Natural killer cell treated with Interleukin-12 subunit alpha and Interleukin-12 subunit beta and Interleukin-15 and Interleukin-18, amount 100 ng/mL, for 72 hours (primary cell): ENCODE results near the gene RAB10. TPM values are rescaled to one million over a fixed set of nuclear protein-coding genes. Genes with fewer than 3 reads are reported as not detected.
"Not testable (repeated sequence)": the region's sequence is repeated elsewhere in the genome, so short reads cannot be mapped to it uniquely, and the experiment has no call there.

ENCODE experiments used
- ATAC-seq, 2 donors: fragments of 150-1000 bp; cut with Tn5 transposase in 1 of 2; sonication (Bioruptor Pico), chemical (Tn5 transposase) in 1 of 2; 2 replicates each; pipeline ENCODE4 v1.10.0; 2021
- DNase-seq: peaks from one replicate; pipeline ENCODE4 v3.0.0; 2022; ENCODE audit warnings: low spot score
- H3K27ac Mint-ChIP-seq, 2 donors: 1 replicate in 1 of 2; 2 replicates in 1 of 2; pipeline ENCODE4 v1.8.0; 2022; ENCODE audit warnings: mixed read lengths in 2 of 2, mild to moderate bottlenecking in 1 of 2, moderate library complexity in 1 of 2
- H3K27me3 Mint-ChIP-seq, 2 donors: 1 replicate in 1 of 2; 2 replicates in 1 of 2; pipeline ENCODE4 v1.8.0; 2022; ENCODE audit warnings: mixed read lengths in 2 of 2
- H3K36me3 Mint-ChIP-seq: one replicate; pipeline ENCODE4 v1.8.0; 2022; ENCODE audit warnings: mixed read lengths
- H3K4me1 Mint-ChIP-seq, 2 donors: 1 replicate in 1 of 2; 2 replicates in 1 of 2; pipeline ENCODE4 v1.8.0; 2022; ENCODE audit warnings: low read depth in 2 of 2, mixed read lengths in 2 of 2, mild to moderate bottlenecking in 1 of 2
- H3K4me3 Mint-ChIP-seq: one replicate; pipeline ENCODE4 v1.8.0; 2022; ENCODE audit warnings: mixed read lengths
- H3K9me3 Mint-ChIP-seq: 2 replicates; pipeline ENCODE4 v1.8.0; 2022; ENCODE audit warnings: mixed read lengths
- total RNA-seq, 2 donors: library from RNA; stranded (reverse); gene quantifications; one replicate each; pipeline ENCODE4 v1.2.3, GENCODE V29; 2022

RAB10 gene
- total RNA-seq, 2 donors from 2014 or later = 92.2 to 126 TPM

GRCh38 chr2:26025509-26025908 is 8.4 kb upstream of the RAB10 start:
- H3K27me3 Mint-ChIP-seq = no peaks in the 10 kb centered on the region

GRCh38 chr2:26028083-26028482 is 5.8 kb upstream of the RAB10 start:
- not testable (repeated sequence) for ATAC-seq, H3K36me3 Mint-ChIP-seq, H3K4me3 Mint-ChIP-seq

More at GRCh38 chr2:26025509-26025908, 8.4 kb upstream of the RAB10 start:
- H3K4me3 Mint-ChIP-seq = no peak overlapping the region
- no peaks in the 10 kb centered on the region for H3K36me3 Mint-ChIP-seq
- no peak overlapping the region for H3K27ac Mint-ChIP-seq
- H3K9me3 Mint-ChIP-seq = no peaks in the 10 kb centered on the region
- no peak for ATAC-seq
- H3K4me1 Mint-ChIP-seq = peaks cover 0 to 3% of the 10 kb centered on the region in 2 donors
- DNase-seq = no peak

GRCh38 chr2:26032586-26033269 is 1.2 kb upstream of the RAB10 start:
- Mint-ChIP-seq H3K4me3 (peak overlapping the region; percentile 98), H3K27ac (peak overlapping the region; percentile 82 to 94), H3K36me3 (peaks cover 15% of the 10 kb centered on the region), H3K4me1 (peaks cover 24 to 27% of the 10 kb centered on the region in 2 donors)
- not testable (repeated sequence) for H3K9me3 Mint-ChIP-seq, ATAC-seq, DNase-seq, H3K27me3 Mint-ChIP-seq

More at GRCh38 chr2:26028083-26028482, 5.8 kb upstream of the RAB10 start:
- DNase-seq, H3K27ac Mint-ChIP-seq, H3K9me3 Mint-ChIP-seq, H3K27me3 Mint-ChIP-seq: not testable (repeated sequence)
- peaks cover 8 to 10% of the 10 kb centered on the region in 2 donors for H3K4me1 Mint-ChIP-seq

GRCh38 chr2:26033270-26033817 is 540 bp upstream of the RAB10 start:
- peak overlapping the region; percentile 98 for H3K4me3 Mint-ChIP-seq
- H3K27ac Mint-ChIP-seq = peak overlapping the region; percentile 82 to 94
- peaks cover 15% of the 10 kb centered on the region for H3K36me3 Mint-ChIP-seq
- ATAC-seq (no peak), DNase-seq (peak; percentile 65)
- H3K27me3 Mint-ChIP-seq = no peaks in the 10 kb centered on the region
- H3K9me3 Mint-ChIP-seq = no peaks in the 10 kb centered on the region
- peaks cover 28 to 30% of the 10 kb centered on the region in 2 donors for H3K4me1 Mint-ChIP-seq

- H3K27me3 Mint-ChIP-seq = no peaks in the 10 kb centered on the region
- H3K4me3 Mint-ChIP-seq = peak overlapping the region; percentile 98
- peaks cover 15% of the 10 kb centered on the region for H3K36me3 Mint-ChIP-seq
- H3K9me3 Mint-ChIP-seq = no peaks in the 10 kb centered on the region
- no peak for DNase-seq
- peaks cover 28 to 31% of the 10 kb centered on the region in 2 donors for H3K4me1 Mint-ChIP-seq
- H3K27ac Mint-ChIP-seq = peak overlapping the region; percentile 82 to 94
- no peak for ATAC-seq
Measured at GRCh38 chr2:26034637-26034992, 731 bp downstream of the RAB10 start.

GRCh38 chr2:26035090-26035743 is 1.3 kb downstream of the RAB10 start:
- Mint-ChIP-seq H3K4me3 (peak overlapping the region; percentile 98), H3K27me3 (no peaks in the 10 kb centered on the region), H3K27ac (peak overlapping the region; percentile 82 to 94), H3K9me3 (no peaks in the 10 kb centered on the region), H3K36me3 (peaks cover 15% of the 10 kb centered on the region), H3K4me1 (peaks cover 31% of the 10 kb centered on the region in 2 donors)
- DNase-seq = no peak
- ATAC-seq = no peak

GRCh38 chr2:26039603-26040323 is 5.9 kb downstream of the RAB10 start:
- peaks cover 49 to 53% of the 10 kb centered on the region in 2 donors for H3K4me1 Mint-ChIP-seq
- DNase-seq (no peak), ATAC-seq (no peak)
- H3K27ac Mint-ChIP-seq = peak overlapping the region in 1 of 2 donors; percentile 75
- H3K4me3 Mint-ChIP-seq = no peak overlapping the region
- H3K36me3 Mint-ChIP-seq = peaks cover 12% of the 10 kb centered on the region
- no peaks in the 10 kb centered on the region for H3K9me3 Mint-ChIP-seq
- no peaks in the 10 kb centered on the region for H3K27me3 Mint-ChIP-seq

- Mint-ChIP-seq H3K27ac (peak overlapping the region; percentile 13 to 80), H3K27me3 (no peaks in the 10 kb centered on the region), H3K36me3 (no peaks in the 10 kb centered on the region), H3K4me1 (peaks cover 42 to 50% of the 10 kb centered on the region in 2 donors), H3K9me3 (no peaks in the 10 kb centered on the region), H3K4me3 (peak overlapping the region; percentile 28)
- DNase-seq (no peak), ATAC-seq (no peak)
Measured at GRCh38 chr2:26043109-26043508, 9.2 kb downstream of the RAB10 start.

- H3K4me3 Mint-ChIP-seq = peak overlapping the region; percentile 28
- peak; percentile 70 to 73 for ATAC-seq
- H3K4me1 Mint-ChIP-seq = peaks cover 43 to 56% of the 10 kb centered on the region in 2 donors
- no peaks in the 10 kb centered on the region for H3K9me3 Mint-ChIP-seq
- no peaks in the 10 kb centered on the region for H3K36me3 Mint-ChIP-seq
- peak; percentile 65 for DNase-seq
- no peaks in the 10 kb centered on the region for H3K27me3 Mint-ChIP-seq
- H3K27ac Mint-ChIP-seq = peak overlapping the region; percentile 13 to 80
Measured at GRCh38 chr2:26043862-26044696, 10.2 kb downstream of the RAB10 start.

GRCh38 chr2:26048791-26049190 is 14.9 kb downstream of the RAB10 start:
- Mint-ChIP-seq H3K4me1 (peaks cover 39 to 63% of the 10 kb centered on the region in 2 donors), H3K36me3 (no peaks in the 10 kb centered on the region), H3K27me3 (no peaks in the 10 kb centered on the region), H3K9me3 (no peaks in the 10 kb centered on the region), H3K4me3 (no peak overlapping the region), H3K27ac (no peak overlapping the region)
- DNase-seq (no peak), ATAC-seq (no peak)

GRCh38 chr2:26049641-26050040 is 15.8 kb downstream of the RAB10 start:
- Mint-ChIP-seq H3K36me3 (no peaks in the 10 kb centered on the region), H3K4me1 (peaks cover 33 to 55% of the 10 kb centered on the region in 2 donors), H3K4me3 (no peak overlapping the region), H3K9me3 (no peaks in the 10 kb centered on the region), H3K27me3 (no peaks in the 10 kb centered on the region), H3K27ac (peak overlapping the region in 1 of 2 donors; percentile 61)
- DNase-seq (no peak), ATAC-seq (no peak)

- Mint-ChIP-seq H3K27ac (peak overlapping the region; percentile 28 to 41), H3K4me3 (no peak overlapping the region), H3K9me3 (no peaks in the 10 kb centered on the region), H3K4me1 (peaks cover 35 to 54% of the 10 kb centered on the region in 2 donors), H3K27me3 (no peaks in the 10 kb centered on the region), H3K36me3 (no peaks in the 10 kb centered on the region)
- DNase-seq (no peak), ATAC-seq (no peak)
Measured at GRCh38 chr2:26052740-26053139, 18.9 kb downstream of the RAB10 start.
